B cell (primary cell): ENCODE data around the gene DIPK1A. TPM values are rescaled to one million over a fixed set of nuclear protein-coding genes. Genes with fewer than 3 reads are reported as not detected.
A peak's percentile ranks its signal among the peaks of the same experiment; 100 is the strongest.

Experiments used
- ATAC-seq: fragments of 200-7000 bp; cut with Tn5 transposase; one replicate; pipeline ENCODE4 v1.10.0; 2021; ENCODE audit warnings: low read depth, mild to moderate bottlenecking, moderate number of reproducible peaks, moderate library complexity
- CTCF ChIA-PET: fragments of 350-600 bp; sonication (Branson Sonifier 250); formaldehyde crosslinking; loops from one replicate; lab custom pipeline; 2021; ENCODE audit warnings: antibody characterized with exemption, inconsistent platforms; lab: Charles Lee
- POLR2A ChIA-PET: fragments of 350-600 bp; sonication (Branson Sonifier 250); formaldehyde crosslinking; loops from one replicate; lab custom pipeline; 2021; ENCODE audit warnings: antibody characterized with exemption; lab: Charles Lee
- DNase-seq: peaks from one replicate; pipeline ENCODE4 v3.0.0; 2013
- H2AFZ ChIP-seq: 2 replicates; pipeline ENCODE4 v1.6.1; 2012; ENCODE audit warnings: mild to moderate bottlenecking, low read depth, low read length; ENCODE audit not compliant: insufficient read depth, poor library complexity, severe bottlenecking
- H3K27ac ChIP-seq, 2 donors: 1 replicate in 1 of 2; 2 replicates in 1 of 2; pipeline ENCODE4 v1.5.1; 2012 to 2013; ENCODE audit warnings: low read length in 2 of 2, mild to moderate bottlenecking in 2 of 2, moderate library complexity in 1 of 2
- H3K27me3 ChIP-seq, 4 experiments: fragments of 200-600 bp in 1 of 4; sonication (generic) in 1 of 4; replicated peaks in 1 of 4; 1 replicate in 2 of 4; 2 replicates in 2 of 4; pipeline versions ENCODE4 v1.6.1 to v1.7.0; 2013 to 2016; ENCODE audit warnings: low read length in 3 of 4, mild to moderate bottlenecking in 2 of 4, mixed read lengths in 1 of 4, moderate library complexity in 1 of 4; ENCODE audit not compliant: insufficient read depth in 4 of 4, control insufficient read depth in 3 of 4; ENCODE audit errors: control extremely low read depth in 1 of 4
- H3K36me3 ChIP-seq, 2 experiments: replicated peaks in 1 of 2; 1 replicate in 1 of 2; 2 replicates in 1 of 2; pipeline versions ENCODE4 v1.6.1 to v1.7.1; 2013; ENCODE audit warnings: low read length in 1 of 2; ENCODE audit not compliant: insufficient read depth in 2 of 2, control insufficient read depth in 1 of 2; ENCODE audit errors: control extremely low read depth in 1 of 2, extremely low read depth in 1 of 2
- H3K4me1 ChIP-seq, 2 donors: fragments of 200-600 bp in 1 of 2; sonication (generic) in 1 of 2; 1 replicate in 1 of 2; 2 replicates in 1 of 2; pipeline versions ENCODE4 v1.5.1 to v1.6.1; 2013 to 2017; ENCODE audit warnings: low read length in 2 of 2; ENCODE audit not compliant: control insufficient read depth in 2 of 2, insufficient read depth in 2 of 2
- H3K4me2 ChIP-seq: replicated peaks from 2 replicates; pipeline ENCODE3; 2012; ENCODE audit warnings: mild to moderate bottlenecking, low read depth, low read length; ENCODE audit not compliant: poor library complexity, severe bottlenecking
- H3K4me3 ChIP-seq, 5 experiments: fragments of 200-600 bp in 1 of 5; sonication (generic) in 1 of 5; 1 replicate in 3 of 5; 2 replicates in 2 of 5; pipeline versions ENCODE4 v1.5.1 to v1.7.0; 2011 to 2016; ENCODE audit warnings: low read length in 4 of 5, mild to moderate bottlenecking in 4 of 5, low read depth in 2 of 5, control low read depth in 1 of 5, moderate library complexity in 1 of 5; ENCODE audit not compliant: insufficient read depth in 1 of 5; ENCODE audit errors: control extremely low read depth in 1 of 5, extremely low read depth in 1 of 5
- H3K79me2 ChIP-seq: fragments of 200-600 bp; sonication (generic); one replicate; pipeline ENCODE4 v1.6.0; 2016; ENCODE audit warnings: low read length; ENCODE audit not compliant: control insufficient read depth, insufficient read depth
- H3K9ac ChIP-seq: fragments of 200-600 bp; sonication (generic); 2 replicates; pipeline ENCODE4 v1.6.1; 2017; ENCODE audit warnings: mild to moderate bottlenecking, low read length, moderate library complexity
- H3K9me3 ChIP-seq, 3 donors: one replicate each; pipeline versions ENCODE4 v1.6.1 to v1.7.1; 2013; ENCODE audit warnings: low read length in 2 of 3; ENCODE audit not compliant: control insufficient read depth in 2 of 3, insufficient read depth in 1 of 3; ENCODE audit errors: control extremely low read depth in 1 of 3
- H4K20me1 ChIP-seq: 2 replicates; pipeline ENCODE4 v1.6.0; 2012; ENCODE audit warnings: mild to moderate bottlenecking, low read length; ENCODE audit not compliant: insufficient read depth, control insufficient read depth, poor library complexity, severe bottlenecking
- H3K27ac Mint-ChIP-seq: one replicate; pipeline ENCODE4 v1.8.0; 2021; ENCODE audit warnings: mixed read lengths
- H3K27me3 Mint-ChIP-seq: one replicate; pipeline ENCODE4 v1.8.0; 2021; ENCODE audit warnings: mixed read lengths
- H3K4me1 Mint-ChIP-seq: one replicate; pipeline ENCODE4 v1.8.0; 2021; ENCODE audit warnings: mixed read lengths
- H3K4me3 Mint-ChIP-seq: one replicate; pipeline ENCODE4 v1.8.0; 2021; ENCODE audit warnings: mixed read lengths
- H3K9me3 Mint-ChIP-seq: one replicate; pipeline ENCODE4 v1.8.0; 2022; ENCODE audit warnings: mixed read lengths; ENCODE audit not compliant: insufficient read depth
- CTCF ChIP-seq: fragments of 200-600 bp; IDR thresholded peaks from one replicate; pipeline ENCODE4 v1.8.0; 2022; ENCODE audit warnings: antibody characterized with exemption, mild to moderate bottlenecking
- EZH2 ChIP-seq: IDR thresholded peaks from 2 replicates; pipeline ENCODE4 v1.6.1; 2012; ENCODE audit warnings: borderline replicate concordance, low read depth, mild to moderate bottlenecking, moderate library complexity, low read length; ENCODE audit not compliant: insufficient read depth, poor library complexity, severe bottlenecking
- WGBS: methylation state at CpG from one replicate; pipeline ENCODE4 v1.1.5; 2013; ENCODE audit warnings: missing lambda C conversion rate; ENCODE audit not compliant: insufficient coverage; 5-methylcytosine and 5-hydroxymethylcytosine counted together
- intact Hi-C: fragments of 100-400 bp; cut with micrococcal nuclease; formaldehyde crosslinking; loops from one replicate; pipeline ENCODE4 v1.10.0; 2022
- polyA plus RNA-seq: library from polyadenylated mRNA; depleted of rRNA; stranded (reverse); fragments of >200 nt; gene quantifications from 2 replicates; pipeline ENCODE4 v1.2.3, GENCODE V29; 2012
- total RNA-seq, 2 donors: library from RNA; stranded (reverse); fragments of 120-200 nt in 1 of 2; gene quantifications; 1 replicate in 1 of 2; 2 replicates in 1 of 2; pipeline versions ENCODE4 v1.2.3 to v1.2.4, GENCODE V29; 2013 to 2022

The DIPK1A gene
- total and polyA plus RNA-seq, 2 donors (not counting 1 experiment from before 2014, with no cell fraction given), result 10.7 to 22.7 TPM

GRCh38 chr1:92862605-92863004, 98.7 kb downstream of the DIPK1A start:
- DNase-seq (no peak), ATAC-seq (no peak)
- Histone ChIP-seq H2AFZ (no peak overlapping the region), H3K9ac (no peak overlapping the region), H3K27ac (no peak overlapping the region), H3K9me3 (no peaks in the 10 kb centered on the region), H3K79me2 (peaks cover 7% of the 10 kb centered on the region), H3K4me3 (no peak overlapping the region), H3K4me2 (no peak overlapping the region), H3K36me3 (peaks cover 0 to 14% of the 10 kb centered on the region in 2 experiments), H4K20me1 (peaks cover 8% of the 10 kb centered on the region), H3K27me3 (no peaks in the 10 kb centered on the region), H3K4me1 (peaks cover 0 to 4% of the 10 kb centered on the region in 2 donors)
- Mint-ChIP-seq H3K4me3 (no peak overlapping the region), H3K27me3 (no peaks in the 10 kb centered on the region), H3K4me1 (peaks cover 5% of the 10 kb centered on the region), H3K27ac (peak overlapping the region; percentile 8), H3K9me3 (no peaks in the 10 kb centered on the region)
- POLR2A ChIA-PET, result interaction anchor here (1.0 kb wide), 1 partner anchor 118 kb away, joined by 3 read pairs; no protein-coding TSS in a partner anchor
- intact Hi-C loops, result no loop called here
- no peak for TF ChIP-seq EZH2
- no peak for TF ChIP-seq CTCF
- CTCF ChIA-PET, result interaction anchor here (0.5 to 5.1 kb wide), 5 partner anchors 14 to 131 kb away, joined by 3 to 59 read pairs (median 5); partner anchors contain the start of gene DIPK1A
- 100% methylated on average over 3 of the region's 4 CpGs for WGBS

- Mint-ChIP-seq H3K27ac (peak overlapping the region; percentile 0), H3K4me1 (peaks cover 8% of the 10 kb centered on the region), H3K9me3 (no peaks in the 10 kb centered on the region), H3K4me3 (peak overlapping the region; percentile 2), H3K27me3 (no peaks in the 10 kb centered on the region)
- ChIA-PET POLR2A (interaction anchor here (0.6 to 1.2 kb wide), 3 partner anchors 100 to 115 kb away, joined by 3 to 4 read pairs (median 3); partner anchors contain the start of gene DIPK1A), CTCF (interaction anchor here (0.6 to 10.2 kb wide), 34 partner anchors 8 to 208 kb away, joined by 3 to 200 read pairs (median 7); partner anchors contain the start of genes DIPK1A and RPL5)
- 100% methylated on average over 2 of the region's 7 CpGs for WGBS
- Histone ChIP-seq H3K79me2 (peaks cover 26% of the 10 kb centered on the region), H3K27ac (peak overlapping the region in 1 of 2 donors; percentile 38), H4K20me1 (peaks cover 13% of the 10 kb centered on the region), H3K4me3 (no peak overlapping the region), H3K4me1 (peaks cover 0 to 4% of the 10 kb centered on the region in 2 donors), H3K9me3 (peaks cover 0 to 4% (median 0%) of the 10 kb centered on the region in 3 donors), H3K27me3 (no peaks in the 10 kb centered on the region), H3K36me3 (peaks cover 0 to 9% of the 10 kb centered on the region in 2 experiments), H3K9ac (no peak overlapping the region), H2AFZ (peak overlapping the region; percentile 41), H3K4me2 (peak overlapping the region; percentile 37)
- no peak for DNase-seq
- TF ChIP-seq EZH2, result no peak
- intact Hi-C loops, result loop anchor here (1.0 to 5.0 kb wide), 4 partner anchors 101 to 218 kb away; partner anchors contain the start of gene MTF2
- ATAC-seq, result no peak
Observed at GRCh38 chr1:92859400-92860039, 101.7 kb downstream of the DIPK1A start.
